OCI-LY1 (cell line): ENCODE results near the gene SPAG9.

Experiments
- H2AFZ ChIP-seq: fragments of 200-600 bp; sonication (generic), shearing (Covaris generic); 2 replicates; pipeline ENCODE4 v1.6.0; 2014; ENCODE audit warnings: antibody characterized with exemption, mild to moderate bottlenecking, low read length
- H3F3A ChIP-seq: fragments of 200-600 bp; sonication (generic), shearing (Covaris generic); 2 replicates; pipeline ENCODE4 v1.6.0; 2014; ENCODE audit warnings: mild to moderate bottlenecking, antibody characterized with exemption, low read length, moderate library complexity; ENCODE audit not compliant: insufficient read depth
- H3K27ac ChIP-seq: fragments of 200-600 bp; sonication (generic); 2 replicates; pipeline ENCODE4 v1.5.1; 2014; ENCODE audit warnings: low read length, mixed run types, mild to moderate bottlenecking, low read depth; ENCODE audit not compliant: poor library complexity, severe bottlenecking
- H3K27me3 ChIP-seq: fragments of 200-600 bp; sonication (generic); 2 replicates; pipeline ENCODE4 v1.6.0; 2014; ENCODE audit warnings: antibody characterized with exemption, mild to moderate bottlenecking, low read length, moderate library complexity; ENCODE audit not compliant: insufficient read depth
- H3K36me3 ChIP-seq: fragments of 200-600 bp; sonication (generic); 2 replicates; pipeline ENCODE4 v1.6.1; 2014; ENCODE audit warnings: mild to moderate bottlenecking, antibody characterized with exemption, low read length, moderate library complexity, mixed read lengths; ENCODE audit not compliant: insufficient read depth
- H3K4me1 ChIP-seq: fragments of 200-600 bp; sonication (generic); 2 replicates; pipeline ENCODE4 v1.5.1; 2014; ENCODE audit warnings: mild to moderate bottlenecking, low read length, moderate library complexity; ENCODE audit not compliant: insufficient read depth, severe bottlenecking
- H3K4me2 ChIP-seq: fragments of 200-600 bp; sonication (generic), shearing (Covaris generic); 2 replicates; pipeline ENCODE4 v1.6.1; 2014; ENCODE audit warnings: low read length
- H3K4me3 ChIP-seq: fragments of 200-600 bp; sonication (generic); 2 replicates; pipeline ENCODE4 v1.5.1; 2014; ENCODE audit warnings: low read length, low read depth, mild to moderate bottlenecking, mixed read lengths; ENCODE audit not compliant: poor library complexity, severe bottlenecking
- H3K79me2 ChIP-seq: fragments of 200-600 bp; shearing (Covaris generic); 2 replicates; pipeline ENCODE4 v1.6.1; 2016; ENCODE audit warnings: mixed run types, low read length, mixed read lengths; ENCODE audit not compliant: insufficient read depth
- H3K9ac ChIP-seq: fragments of 200-600 bp; sonication (generic), shearing (Covaris generic); 2 replicates; pipeline ENCODE4 v1.6.1; 2014; ENCODE audit warnings: mild to moderate bottlenecking, low read length, mixed read lengths
- H3K9me2 ChIP-seq: fragments of 200-600 bp; sonication (generic), shearing (Covaris generic); 2 replicates; pipeline ENCODE4 v1.6.1; 2014; ENCODE audit warnings: low read depth, mild to moderate bottlenecking, low read length, mixed read lengths
- H3K9me3 ChIP-seq: fragments of 200-600 bp; shearing (Covaris generic); 2 replicates; pipeline ENCODE4 v1.6.1; 2014; ENCODE audit warnings: low read length, mixed read lengths
- H4K20me1 ChIP-seq: fragments of 200-600 bp; sonication (generic), shearing (Covaris generic); 2 replicates; pipeline ENCODE4 v1.6.0; 2016; ENCODE audit warnings: mild to moderate bottlenecking, low read length; ENCODE audit not compliant: insufficient read depth
- CTCF ChIP-seq: fragments of 200-600 bp; sonication (generic), shearing (Covaris generic); IDR thresholded peaks from 2 replicates; pipeline ENCODE4 v1.5.1; 2017; ENCODE audit warnings: mild to moderate bottlenecking, antibody characterized with exemption, low read length, moderate library complexity, mixed read lengths
- EZH2 ChIP-seq: fragments of 200-600 bp; sonication (generic), shearing (Covaris generic); IDR thresholded peaks from 2 replicates; pipeline ENCODE4 v1.8.0; 2017; ENCODE audit warnings: borderline replicate concordance, mixed run types, mild to moderate bottlenecking, antibody characterized with exemption, low read length, moderate library complexity, mixed read lengths

Gene SPAG9

DNA sequence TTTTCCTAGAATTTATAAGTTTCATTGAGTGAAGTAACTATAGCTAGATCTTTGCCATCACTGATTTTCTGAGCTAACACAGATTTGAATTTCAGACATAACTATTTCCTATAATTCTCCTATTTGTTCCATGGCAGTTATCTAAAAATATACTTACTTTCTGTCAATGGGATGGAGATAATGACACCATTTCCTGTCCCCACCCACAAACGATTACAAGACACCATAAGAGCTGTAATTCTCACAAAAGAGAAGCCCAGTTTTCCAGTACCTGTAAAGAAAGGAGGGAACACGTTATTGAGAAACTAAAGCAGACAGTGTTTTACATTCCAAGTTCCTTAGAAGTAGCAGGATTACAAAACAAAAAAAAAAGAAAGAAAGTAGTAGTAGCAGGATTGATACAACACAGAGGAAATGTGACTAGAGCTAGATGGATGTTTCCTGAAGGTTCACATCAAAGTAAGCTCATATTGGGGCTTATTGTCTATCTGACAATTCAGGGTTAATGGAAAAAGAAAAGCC, 143.7 kb downstream of the SPAG9 start:
- Histone ChIP-seq H4K20me1 (no peaks in the 10 kb centered on the region), H3K9me2 (no peaks in the 10 kb centered on the region), H3K9ac (no peak overlapping the region), H3K4me1 (no peaks in the 10 kb centered on the region), H3K4me3 (no peak overlapping the region), H3K9me3 (no peaks in the 10 kb centered on the region), H3K36me3 (peaks cover 78% of the 10 kb centered on the region), H3K27me3 (no peaks in the 10 kb centered on the region), H3F3A (no peaks in the 10 kb centered on the region), H2AFZ (no peak overlapping the region), H3K4me2 (no peak overlapping the region), H3K27ac (no peak overlapping the region), H3K79me2 (no peaks in the 10 kb centered on the region)
- no peak for TF ChIP-seq EZH2

DNA sequence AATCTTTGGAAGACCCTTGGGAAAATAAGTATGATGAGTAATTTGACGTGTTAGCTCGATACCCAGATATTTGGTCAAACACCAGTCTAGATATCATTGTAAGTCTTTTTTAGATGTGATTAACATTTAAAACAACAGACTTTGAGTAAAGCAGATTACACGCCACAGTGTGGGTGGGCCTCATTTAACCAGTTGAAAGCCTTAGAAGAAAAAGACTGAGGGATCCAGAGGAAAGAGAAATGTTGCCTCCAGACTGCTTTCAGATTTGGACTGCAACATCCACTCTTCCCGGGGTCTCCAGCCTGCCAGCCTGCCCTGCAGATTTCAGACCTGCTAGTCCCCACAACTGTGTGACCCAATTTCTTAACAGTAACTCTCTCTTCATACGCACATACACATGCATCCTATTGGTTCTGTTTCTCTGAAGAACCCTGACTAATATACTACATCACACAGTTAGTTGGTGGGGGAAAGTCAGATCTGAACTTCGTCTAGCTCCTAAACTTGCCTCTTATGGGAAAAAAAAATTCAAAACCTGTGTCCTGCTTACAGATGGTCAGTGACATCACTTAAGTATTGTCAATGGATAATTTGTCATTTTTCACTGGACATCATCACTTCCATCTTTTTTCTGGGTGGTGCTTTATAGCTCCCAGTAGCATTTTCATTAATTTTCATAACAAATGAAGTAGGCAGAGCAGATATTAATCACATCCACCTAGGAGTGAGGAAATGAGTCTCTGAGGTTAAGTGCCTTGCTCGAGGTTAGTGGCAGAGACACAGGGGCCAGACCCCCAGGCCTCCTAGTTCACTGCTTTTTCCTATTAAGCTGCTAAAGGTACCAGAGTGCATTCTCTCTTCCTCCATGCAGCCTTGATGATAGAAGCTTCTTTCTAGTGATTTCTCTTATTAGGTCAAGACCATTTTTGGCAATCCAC, 146.8 kb downstream of the SPAG9 start:
- TF ChIP-seq EZH2, result no peak
- no peak for TF ChIP-seq CTCF
- peaks cover 70% of the 10 kb centered on the region for H3K36me3 ChIP-seq

DNA sequence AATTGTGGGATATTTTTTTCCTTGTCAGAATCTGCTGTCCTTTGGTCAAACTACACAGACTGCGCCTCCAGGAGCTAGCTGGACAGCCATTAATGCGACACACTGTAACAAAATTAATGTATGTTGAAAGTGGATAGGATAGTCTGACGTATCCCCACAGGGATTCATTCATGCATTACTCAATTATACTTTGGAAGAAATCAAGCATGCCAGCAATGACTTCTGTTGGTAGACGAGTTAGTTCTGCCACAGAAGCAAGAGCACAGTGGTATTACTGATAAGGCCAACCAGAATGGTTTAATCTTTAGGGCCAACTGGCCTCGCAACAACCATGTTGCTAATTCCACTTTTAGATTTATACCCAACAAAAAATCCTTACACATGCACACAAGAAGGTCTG, 148.1 kb downstream of the SPAG9 start:
- H3K9ac ChIP-seq, result no peak overlapping the region
- TF ChIP-seq EZH2 (no peak), CTCF (no peak)
- H3K4me2 ChIP-seq, result no peak overlapping the region
- H3K4me3 ChIP-seq, result no peak overlapping the region
- no peaks in the 10 kb centered on the region for H3K9me2 ChIP-seq
- peaks cover 61% of the 10 kb centered on the region for H3K36me3 ChIP-seq
- H3K9me3 ChIP-seq, result no peaks in the 10 kb centered on the region
- no peaks in the 10 kb centered on the region for H3K27me3 ChIP-seq
- no peaks in the 10 kb centered on the region for H3F3A ChIP-seq
- no peak overlapping the region for H2AFZ ChIP-seq
- H3K79me2 ChIP-seq, result no peaks in the 10 kb centered on the region
- H3K4me1 ChIP-seq, result no peaks in the 10 kb centered on the region
- H4K20me1 ChIP-seq, result no peaks in the 10 kb centered on the region
- H3K27ac ChIP-seq, result no peak overlapping the region

More for the DNA sequence above, 146.8 kb downstream of the SPAG9 start:
- no peaks in the 10 kb centered on the region for H3K79me2 ChIP-seq
- H3K27ac ChIP-seq, result no peak overlapping the region
- no peak overlapping the region for H3K4me3 ChIP-seq
- H3K9ac ChIP-seq, result no peak overlapping the region
- no peak overlapping the region for H2AFZ ChIP-seq
- no peaks in the 10 kb centered on the region for H3K4me1 ChIP-seq
- H3K4me2 ChIP-seq, result no peak overlapping the region
- H3K9me3 ChIP-seq, result no peaks in the 10 kb centered on the region
- H3K9me2 ChIP-seq, result no peaks in the 10 kb centered on the region
- no peaks in the 10 kb centered on the region for H4K20me1 ChIP-seq
- no peaks in the 10 kb centered on the region for H3K27me3 ChIP-seq
- no peaks in the 10 kb centered on the region for H3F3A ChIP-seq
